GM19043 (cell line): ENCODE measurements around the gene POLR3E.

Experiments used
- ATAC-seq: cut with Tn5 transposase; IDR thresholded peaks from one replicate; pipeline ENCODE4 v1.9.1; 2021; ENCODE audit warnings: low read depth; ENCODE audit not compliant: unreplicated experiment

POLR3E gene

DNA sequence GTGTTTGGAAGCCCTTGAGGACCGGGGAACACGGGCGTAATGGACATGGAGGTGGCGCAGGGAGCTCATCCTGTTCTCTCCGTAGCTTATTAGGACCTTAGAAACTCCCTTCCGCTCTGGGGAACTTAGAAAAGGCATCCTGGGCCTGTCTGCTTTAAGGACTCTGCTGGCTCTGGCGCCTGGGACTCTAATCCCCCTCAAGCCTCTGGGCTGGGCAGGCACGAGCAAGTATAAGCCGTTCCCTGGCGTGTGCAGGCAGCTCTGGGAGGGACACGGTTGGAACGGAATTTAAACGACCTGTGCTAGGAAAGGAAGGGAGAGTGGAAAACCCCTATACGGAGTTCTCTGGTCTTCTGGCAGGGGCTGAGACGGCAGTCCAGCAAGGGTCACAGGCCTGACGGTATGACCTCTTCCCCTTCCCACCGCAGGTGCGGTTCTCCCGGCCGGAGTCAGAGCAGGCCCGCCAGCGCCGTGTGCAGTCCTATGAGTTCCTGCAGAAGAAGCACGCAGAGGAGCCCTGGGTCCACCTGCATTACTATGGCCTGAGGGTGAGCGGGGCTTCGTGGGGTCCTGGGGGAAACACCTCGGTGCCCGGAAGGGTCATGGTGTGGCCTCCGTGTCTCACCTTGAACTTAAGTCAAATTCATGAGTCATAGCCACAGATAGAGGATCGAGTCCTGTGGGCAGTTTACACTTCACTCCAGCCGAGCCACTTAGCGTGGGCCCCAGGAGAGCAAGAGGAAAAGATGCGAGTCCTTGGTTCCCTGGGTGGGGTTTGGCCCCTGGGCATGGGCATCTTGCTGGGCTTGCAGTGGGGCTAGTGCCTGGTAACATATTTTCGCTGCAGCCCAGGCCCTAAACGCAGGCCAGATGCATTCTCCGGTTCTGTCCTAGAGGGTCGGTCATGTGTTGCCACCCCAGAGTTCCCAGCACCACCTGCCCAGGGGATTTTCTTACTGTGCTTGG, 17.7 kb downstream of the POLR3E start:
- no peak for ATAC-seq

DNA sequence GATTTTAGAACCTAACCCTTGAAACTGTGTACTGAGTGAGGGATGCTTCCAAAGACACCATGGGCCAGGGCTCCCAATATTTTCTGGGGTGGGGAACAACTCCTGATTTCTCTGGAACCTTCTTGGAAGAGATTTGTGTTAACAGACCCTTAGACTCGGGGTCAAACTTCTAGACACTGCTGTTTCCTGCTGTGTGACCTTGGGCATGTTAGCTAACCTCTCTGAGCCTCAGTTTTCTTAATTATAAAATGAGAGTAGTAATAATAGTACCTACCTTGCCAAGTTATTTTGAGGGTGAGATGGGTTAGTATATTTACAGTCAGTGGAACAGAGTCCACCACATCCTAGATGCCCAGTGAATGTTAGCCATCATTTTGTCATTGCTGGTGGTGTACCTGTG, 18.8 kb downstream of the POLR3E start:
- no peak for ATAC-seq

DNA sequence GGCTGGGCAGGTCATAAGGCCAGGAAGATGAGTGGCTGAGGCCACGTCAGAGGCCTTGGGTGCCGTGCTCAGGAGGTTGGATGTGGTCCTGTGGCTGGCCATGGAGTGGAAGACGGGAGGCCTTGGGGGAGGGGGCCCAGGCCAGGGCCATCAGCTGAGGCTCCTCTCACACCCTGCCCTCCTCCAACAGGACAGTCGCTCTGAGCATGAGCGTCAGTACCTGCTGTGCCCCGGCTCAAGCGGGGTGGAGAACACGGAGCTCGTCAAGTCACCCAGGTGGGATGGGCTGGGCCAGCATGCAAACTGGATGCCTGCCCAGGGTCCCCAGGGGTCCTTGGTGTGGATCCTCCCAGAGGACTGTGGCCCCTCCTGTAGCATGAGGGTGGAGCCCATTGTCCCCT, 19.2 kb downstream of the POLR3E start:
- ATAC-seq = no peak

DNA sequence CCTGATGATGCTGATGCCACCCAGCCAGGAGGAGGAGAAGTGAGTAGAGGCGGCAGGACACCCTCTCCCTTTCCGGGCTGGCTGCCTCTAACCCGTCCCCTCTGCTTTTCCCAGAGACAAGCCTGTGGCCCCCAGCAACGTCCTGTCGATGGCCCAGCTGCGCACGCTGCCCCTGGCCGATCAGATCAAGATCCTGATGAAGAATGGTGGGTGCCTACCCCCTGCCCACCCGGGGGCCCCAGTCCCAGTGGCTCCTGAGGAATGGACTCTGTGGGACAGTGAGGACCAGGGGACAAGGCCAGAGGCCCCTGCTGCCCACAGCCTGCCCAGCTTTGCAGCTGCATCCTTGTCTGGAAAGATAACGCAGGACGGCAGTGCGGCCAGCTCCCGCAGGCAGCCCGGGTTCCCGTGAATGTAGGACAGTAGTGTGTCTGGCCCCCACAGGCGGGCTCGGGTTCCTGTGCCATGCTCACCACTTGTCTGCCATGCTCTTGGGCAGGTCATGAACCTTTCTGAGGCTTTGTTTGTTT, 19.9 kb downstream of the POLR3E start:
- ATAC-seq = no peak

DNA sequence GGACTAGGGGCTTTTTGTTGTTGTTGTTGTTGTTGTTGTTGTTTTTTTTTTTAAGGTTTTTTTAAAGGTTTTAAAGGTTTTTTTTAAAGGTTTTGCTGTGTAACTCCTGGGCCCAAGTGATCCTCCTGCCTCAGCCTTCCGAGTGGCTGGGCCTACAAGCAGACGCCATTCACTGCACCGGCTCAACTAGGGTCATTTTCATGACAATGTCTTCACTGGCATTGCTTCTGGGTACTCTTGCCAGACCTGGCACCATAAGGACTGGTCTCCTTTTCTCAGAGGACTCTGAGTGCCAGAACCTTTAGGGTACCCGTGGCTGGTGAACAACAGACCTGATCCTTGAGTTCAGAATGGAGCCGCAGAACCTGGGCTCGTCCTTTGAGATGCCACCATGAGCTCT, 20.4 kb downstream of the POLR3E start:
- ATAC-seq = no peak

DNA sequence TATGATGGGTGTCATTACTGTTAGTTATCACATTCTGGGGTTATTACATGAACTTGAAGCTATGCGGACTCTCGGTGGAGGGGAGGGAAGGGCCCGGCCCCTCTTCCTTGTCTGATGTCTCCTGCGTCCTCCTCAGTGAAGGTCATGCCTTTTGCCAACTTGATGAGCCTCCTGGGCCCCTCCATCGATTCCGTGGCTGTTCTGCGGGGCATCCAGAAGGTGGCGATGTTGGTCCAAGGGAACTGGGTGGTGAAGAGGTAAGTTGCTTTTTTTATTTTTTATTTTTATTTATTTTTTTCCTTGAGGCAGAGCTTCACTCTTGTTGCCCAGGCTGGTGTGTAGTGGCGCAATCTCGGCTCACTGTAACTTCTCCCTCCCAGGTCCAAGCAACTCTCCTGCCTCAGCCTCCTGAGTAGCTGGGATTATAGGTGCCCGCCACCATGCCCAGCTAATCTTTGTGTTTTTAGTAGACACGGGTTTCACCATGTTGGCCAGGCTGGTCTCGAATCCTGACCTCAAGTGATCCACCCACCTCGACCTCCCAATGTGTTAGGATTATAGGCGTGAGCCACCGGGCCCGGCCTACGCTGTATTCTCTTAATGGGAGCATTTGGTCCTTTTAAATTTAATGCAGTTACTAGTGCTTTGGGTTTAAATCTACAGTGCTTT, 21.6 kb downstream of the POLR3E start:
- no peak for ATAC-seq

DNA sequence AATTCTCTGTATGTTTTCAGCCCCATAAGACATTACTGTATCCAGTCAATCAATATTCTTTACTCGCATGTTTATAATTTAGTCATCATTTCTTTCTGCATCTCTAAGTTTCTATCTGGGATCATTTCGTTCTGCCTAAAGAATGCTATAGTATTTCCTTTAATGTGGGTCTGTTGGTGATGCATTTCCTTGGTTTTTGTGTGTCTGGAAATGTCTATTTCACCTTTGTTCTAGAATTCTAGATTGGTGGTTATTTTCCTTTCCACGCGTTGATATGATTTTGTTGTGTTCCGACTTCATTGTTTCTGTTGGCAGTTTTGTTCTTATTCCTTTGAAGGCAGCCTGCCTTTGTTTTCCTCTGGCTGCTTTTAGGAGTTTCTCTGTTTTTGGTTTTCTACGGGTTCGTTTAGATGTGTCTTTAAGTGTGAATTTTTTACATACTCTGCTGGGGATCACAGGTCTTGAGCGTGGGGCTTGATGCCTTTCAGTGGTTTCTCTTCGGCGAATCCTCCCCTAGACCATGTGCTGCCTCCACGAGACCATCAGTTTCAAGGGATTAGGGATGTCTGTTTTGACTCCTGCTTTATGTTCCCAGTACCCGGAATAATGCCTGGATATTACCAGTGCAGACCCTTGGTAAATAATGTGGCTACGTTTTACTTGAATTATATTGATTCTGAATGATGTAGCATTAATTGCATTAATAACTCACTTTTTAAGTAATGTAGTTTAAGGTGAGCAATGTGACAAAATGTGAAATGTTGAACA, 23.5 kb downstream of the POLR3E start:
- no peak for ATAC-seq

DNA sequence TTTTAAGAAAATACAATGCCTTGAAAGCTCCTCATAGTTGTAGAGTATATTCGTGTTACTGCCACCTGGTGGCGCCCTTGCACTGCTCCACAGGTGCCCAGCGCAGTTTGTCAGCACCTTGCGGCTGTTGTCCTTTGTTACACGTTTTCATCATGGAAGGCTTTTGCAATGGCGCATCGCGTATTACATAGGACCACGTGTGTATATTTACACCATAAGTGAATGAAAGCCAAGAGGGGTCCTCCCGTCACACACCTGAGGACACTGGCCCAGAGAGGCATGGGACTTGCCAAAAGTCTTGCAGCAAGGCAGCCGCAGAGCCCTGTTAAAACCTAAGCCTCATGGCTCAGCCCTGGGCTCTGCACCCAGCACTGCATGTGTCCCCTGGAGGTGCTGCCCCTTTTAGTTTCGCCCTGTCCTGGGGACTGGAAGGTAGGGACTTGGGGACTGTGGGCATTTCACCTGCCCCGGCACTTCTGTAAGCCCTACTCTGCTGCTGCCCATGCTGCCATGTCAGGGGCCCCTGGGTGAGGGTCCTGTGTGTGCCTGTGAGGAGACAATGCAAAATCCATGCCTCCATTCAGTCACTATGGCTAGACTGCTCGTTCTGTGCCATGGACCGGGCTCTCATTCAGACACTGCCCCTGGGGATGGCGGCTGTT, 24.3 kb downstream of the POLR3E start:
- ATAC-seq = no peak

DNA sequence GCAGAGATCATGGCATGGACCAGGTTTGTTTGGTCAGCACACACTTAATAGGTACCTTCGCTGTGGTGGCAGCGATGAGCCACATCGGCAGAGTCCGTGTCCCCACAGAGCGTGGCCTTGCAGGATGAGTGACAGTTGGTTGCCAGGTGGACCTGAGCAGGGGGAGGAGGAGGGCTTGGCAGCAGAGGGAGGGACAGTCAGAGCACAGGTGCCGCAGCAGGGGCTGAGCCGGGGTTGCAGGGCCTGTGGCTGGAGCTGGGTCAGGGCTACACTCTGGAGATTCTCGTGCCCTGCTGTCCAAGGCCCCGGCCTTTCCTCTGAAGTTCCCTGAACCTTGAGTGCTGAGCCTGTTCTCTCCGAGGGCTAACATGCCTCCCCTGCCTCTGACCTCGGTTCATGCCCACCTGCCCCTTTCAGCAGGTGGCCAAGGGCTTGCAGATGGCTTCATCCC, 24.8 kb downstream of the POLR3E start:
- ATAC-seq = no peak

DNA sequence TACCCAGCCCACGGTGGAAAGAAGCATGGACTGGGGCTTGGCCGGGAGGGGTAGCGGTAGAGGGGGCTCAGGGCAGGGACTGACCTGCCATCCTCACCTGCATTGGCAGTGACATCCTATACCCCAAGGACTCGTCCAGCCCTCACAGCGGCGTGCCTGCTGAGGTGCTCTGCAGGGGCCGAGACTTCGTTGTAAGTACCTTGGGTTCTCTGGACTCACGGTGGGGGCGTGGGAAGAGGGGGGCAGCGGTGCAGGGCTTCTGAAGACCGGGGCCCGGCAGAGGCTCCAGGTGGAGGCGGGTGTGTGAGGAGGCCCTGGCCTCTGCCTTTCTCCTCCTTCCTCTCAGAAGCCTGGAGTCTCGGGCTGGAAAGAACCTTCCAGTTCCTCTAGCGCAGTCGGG, 25.5 kb downstream of the POLR3E start:
- ATAC-seq = no peak

DNA sequence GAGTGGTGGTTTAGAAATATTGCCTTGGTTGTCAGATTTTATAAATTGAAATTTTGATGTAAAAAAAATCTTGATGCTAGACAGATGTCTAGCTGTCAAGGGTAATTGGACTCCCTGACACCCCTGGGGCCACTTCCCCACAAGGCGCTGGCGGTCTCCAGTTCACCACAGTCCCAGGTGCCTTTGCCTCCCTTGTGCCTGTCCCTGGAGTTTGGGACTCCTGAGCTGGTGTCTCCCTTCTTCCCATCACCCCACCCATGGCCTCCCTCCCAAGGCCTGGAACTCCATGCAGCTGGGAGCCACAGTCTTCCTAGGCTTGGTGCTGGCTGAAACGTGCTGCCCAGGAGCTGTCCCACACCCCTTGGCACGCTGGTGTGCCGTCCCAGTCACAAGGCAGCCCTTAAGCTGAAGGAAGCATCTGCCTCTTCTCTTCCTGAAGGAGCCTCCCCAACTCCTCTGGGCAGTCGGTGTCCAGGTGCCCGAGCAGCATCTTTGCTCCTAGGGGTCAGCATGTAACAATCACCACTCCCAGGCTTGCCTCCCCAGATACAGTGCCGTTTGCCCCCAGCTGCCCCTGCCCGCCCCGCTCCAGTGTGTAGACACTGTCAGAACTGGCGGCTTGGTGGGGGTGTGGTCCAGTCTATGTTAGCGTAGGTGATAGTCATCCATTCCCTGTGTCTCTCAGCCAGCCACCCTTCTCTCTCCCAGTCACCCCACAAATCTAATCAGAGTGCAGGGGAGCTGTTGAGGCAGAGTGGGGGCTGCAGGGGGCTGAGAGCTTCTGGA, 26.2 kb downstream of the POLR3E start:
- no peak for ATAC-seq

DNA sequence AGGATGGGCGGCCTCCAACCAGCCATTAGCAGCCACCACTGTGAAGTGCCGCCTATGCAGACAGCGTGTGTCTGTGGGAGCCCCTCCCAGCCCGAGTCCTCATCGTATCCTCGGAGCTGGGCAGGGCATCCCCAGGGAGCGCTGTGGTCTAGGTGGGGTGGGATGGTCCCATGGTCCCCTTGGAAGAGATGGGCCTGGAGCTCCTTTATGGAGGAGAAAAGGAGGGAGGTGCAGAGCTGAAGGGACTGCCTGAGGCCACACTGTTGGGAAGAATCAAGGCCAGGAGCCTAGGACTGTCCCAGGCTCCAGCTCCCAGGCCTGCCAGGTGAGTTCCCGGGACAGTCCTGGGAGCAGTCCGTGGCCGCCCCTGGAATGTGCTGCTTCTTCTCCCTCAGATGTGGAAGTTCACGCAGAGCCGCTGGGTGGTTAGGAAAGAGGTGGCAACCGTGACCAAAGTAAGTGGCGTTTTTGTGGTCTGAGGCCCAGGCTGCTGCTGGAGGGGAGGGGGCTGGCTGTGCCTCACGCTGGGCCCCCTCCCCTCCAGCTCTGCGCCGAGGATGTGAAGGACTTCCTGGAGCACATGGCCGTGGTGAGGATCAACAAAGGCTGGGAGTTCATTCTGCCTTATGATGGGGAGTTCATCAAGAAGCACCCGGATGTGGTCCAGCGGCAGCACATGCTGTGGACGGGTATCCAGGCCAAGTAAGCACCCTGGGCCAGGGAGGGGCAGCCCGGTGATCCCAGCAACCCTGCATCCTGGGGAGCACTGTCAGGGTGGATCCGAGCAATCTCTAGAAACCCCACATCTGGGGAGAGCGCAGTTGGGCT, 27.0 kb downstream of the POLR3E start:
- ATAC-seq = no peak

DNA sequence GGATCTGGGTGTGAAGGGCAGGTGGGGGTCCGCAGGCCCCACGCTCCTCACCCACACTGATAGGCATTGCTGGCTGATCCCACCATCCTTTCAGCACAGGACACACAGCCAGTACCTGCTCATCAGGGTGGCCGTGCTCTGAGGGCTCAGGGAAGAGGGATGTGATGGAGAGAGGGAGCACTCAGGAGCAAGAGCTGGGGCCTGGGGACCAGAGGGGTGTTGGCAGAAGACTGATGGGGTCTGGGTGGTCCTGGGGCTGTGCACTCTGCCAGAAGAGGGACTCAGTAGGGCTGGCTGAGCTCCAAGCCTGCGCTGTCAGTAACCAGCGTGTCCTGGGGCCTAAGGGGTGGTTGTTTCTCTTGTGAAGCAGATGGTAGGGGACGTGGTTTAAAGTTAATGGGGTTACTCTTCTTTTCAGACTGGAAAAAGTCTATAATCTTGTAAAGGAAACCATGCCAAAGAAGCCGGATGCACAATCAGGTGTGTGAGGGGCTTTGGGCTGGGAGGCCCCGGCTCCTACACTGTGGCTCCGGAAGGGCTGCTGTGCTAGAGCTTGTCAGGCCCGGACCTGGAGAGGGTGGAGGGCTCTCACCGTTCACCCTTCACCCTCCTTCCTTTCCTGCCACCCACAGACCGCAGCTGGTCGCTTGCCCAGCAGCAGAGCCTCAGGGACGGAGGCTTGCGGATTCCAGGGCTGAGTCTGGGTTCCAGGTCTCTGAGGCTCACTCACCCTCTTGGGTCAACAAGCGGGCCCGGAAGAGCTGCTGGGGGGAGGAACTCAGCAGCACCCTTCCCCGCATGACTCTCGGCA, 27.8 kb downstream of the POLR3E start:
- ATAC-seq = no peak

DNA sequence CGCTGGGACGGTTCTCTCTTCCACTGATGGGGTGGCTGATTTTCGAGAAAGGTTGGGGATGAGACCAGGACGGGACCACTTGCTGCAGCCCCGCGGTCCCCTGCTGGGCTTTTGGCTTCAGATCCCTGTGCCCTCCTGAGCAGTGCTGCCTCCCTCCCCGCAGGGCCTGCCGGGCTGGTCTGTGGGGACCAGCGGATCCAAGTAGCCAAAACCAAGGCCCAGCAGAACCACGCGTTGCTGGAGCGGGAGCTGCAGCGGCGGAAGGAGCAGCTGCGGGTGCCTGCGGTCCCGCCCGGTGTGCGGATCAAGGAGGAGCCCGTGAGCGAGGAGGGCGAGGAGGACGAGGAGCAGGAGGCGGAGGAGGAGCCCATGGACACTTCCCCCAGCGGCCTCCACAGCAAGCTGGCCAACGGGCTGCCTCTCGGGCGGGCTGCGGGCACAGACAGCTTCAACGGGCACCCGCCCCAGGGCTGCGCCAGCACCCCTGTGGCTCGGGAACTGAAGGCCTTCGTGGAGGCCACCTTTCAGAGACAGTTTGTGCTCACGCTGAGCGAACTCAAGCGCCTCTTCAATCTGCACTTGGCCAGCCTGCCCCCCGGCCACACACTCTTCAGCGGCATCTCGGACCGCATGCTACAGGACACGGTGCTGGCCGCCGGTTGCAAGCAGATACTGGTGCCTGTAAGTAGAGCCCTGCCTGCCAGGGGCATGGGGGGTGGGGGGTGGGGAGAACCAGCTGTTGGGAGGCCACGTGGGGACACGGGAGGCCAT, 28.6 kb downstream of the POLR3E start:
- no peak for ATAC-seq

DNA sequence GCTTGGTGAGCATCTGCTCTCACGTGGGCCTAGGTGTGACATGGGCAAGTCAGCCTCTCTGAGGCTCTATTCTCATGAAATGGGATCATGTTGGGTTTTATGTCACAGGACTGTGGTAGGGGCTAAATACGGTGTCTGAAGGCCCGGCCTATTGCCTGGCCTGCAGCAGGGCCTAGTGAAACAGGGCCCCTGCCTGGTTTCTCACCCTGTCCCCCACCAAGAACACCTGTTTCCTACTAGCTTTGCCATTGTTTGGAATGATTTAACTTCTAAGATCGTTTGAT, 29.1 kb downstream of the POLR3E start:
- ATAC-seq = no peak

DNA sequence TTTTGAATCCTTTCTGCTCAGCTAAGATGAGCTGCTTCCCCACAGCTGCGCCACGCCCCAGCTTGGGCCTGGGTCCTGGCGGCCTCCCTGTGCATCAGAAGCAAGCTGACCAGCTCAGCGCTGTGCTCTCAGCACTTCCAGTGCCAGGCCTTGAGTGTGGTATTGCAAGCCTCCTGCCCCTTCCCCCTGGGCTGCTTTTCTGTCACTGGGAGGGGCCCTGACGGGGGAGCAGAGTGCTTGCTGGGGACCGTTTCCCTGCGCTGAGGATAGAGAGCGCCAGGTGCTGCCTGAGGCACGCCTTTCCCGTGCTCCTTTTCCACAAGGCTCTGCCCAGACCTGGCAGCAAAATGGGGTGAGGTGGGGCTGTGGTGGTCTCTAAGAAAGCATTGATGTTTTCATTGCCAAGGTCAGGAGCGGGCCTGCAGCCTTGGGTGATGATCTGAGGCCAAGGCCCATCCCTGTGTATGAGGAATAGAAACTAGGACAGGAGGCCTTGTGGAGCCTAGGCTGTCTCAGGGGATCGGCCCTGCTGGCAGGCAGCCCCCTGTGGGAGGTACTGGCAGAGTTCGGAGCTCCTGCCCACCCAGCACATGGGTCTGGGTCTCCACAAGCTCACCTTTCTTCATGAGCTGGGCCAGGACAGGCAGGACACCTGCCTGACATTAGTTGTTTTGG, 29.7 kb downstream of the POLR3E start:
- no peak for ATAC-seq

DNA sequence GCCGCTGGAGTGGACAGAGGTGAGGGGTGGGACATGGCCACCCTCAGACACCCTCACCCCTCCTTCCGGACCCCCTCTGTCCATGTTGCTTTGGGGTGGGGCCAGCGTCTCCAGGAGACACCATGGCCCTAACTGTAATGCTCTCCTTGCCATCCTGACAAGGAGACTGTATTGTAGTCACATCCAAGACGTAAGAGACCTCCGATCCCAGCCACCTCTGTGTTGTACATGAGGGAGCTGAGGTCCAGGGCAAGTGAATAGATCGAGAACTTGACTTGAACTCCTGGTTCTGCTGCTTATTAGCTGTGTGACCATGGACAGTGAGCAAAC, 30.2 kb downstream of the POLR3E start:
- no peak for ATAC-seq
